Measurements from ENCODE around the gene BCAS3. TPM values are rescaled to one million over a fixed set of nuclear protein-coding genes. Genes with fewer than 3 reads are reported as not detected.
"Not testable (repeated sequence)": the region's sequence is repeated elsewhere in the genome, so short reads cannot be mapped to it uniquely, and the experiment has no call there.

Gene BCAS3
- polyA plus RNA-seq, 4 donors, result 17.7 to 31.6 (median 28.4) TPM

DNA sequence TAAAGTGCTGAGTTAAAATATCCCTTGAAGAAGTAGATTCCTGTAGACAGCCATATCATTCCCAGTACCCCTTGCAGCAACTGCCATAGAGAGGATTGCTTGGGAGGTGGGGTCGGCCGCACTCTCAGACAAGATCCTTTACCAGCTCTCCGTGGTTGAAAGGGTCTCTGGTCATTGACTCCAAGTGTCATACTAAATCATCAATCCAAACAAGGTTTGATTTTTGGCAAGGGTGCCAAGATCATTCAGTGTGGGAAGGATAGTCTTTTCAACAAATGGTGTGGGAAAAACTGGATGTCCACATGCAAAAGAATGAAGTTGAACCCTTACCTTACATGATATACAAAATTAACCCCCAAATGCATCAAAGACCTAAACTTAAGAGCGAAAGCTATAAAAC lies 743.8 kb downstream of the BCAS3 start:
- DNase-seq (ENCODE audit: low read depth in 4 of 4, low spot score in 3 of 4), result no peak

DNA sequence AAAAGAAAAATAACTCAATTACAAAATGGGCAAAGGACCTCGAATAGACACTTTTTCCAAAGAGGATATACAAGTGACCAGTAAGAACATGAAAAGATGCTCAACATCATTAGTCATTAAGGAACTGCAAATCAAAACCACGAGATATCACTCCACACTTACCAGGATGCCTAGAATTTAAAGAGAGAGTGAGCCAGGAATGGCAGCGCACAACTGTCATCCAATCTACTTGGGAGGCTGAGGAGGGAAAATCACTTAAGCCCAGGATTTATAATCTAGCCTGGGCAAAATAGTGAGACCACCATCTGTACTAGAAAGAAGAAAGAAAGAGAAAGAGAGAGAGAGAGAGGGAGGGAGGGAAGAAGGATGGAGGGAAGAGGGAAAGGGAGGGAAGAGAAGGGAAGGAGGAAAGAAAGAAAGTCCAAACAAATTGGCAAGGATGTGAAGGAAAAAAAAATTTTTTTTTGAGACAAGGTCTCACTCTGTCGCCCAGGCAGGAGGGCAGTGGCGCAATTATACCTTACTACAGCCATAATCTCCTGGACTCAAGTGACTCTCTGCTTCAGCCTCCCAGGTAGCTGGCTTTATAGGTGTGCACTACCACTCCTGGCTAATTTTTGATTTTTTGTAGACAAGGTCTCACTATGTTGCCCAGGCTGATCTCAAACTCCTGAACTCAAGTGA lies 744.6 kb downstream of the BCAS3 start:
- no peak for DNase-seq (ENCODE audit: low read depth in 4 of 4, low spot score in 3 of 4)

DNA sequence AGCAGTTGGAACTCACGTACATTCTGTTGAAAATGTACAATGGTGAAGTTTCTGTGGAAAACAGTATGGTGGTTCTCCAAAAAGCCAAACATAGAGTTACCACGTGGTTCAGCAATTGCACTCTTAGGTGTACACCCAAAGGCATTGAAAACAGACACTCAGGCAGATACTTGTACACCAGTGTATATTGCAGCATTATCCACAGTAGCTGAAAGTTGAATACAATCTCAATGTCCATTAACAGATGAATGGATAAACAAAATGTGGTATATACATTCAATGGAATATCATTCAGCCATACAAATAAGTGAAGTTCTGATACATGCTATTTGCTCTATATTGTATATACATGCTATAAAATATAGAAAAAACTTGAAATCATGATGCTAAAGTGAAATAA lies 745.2 kb downstream of the BCAS3 start:
- no peak for DNase-seq (ENCODE audit: low read depth in 4 of 4, low spot score in 3 of 4)

DNA sequence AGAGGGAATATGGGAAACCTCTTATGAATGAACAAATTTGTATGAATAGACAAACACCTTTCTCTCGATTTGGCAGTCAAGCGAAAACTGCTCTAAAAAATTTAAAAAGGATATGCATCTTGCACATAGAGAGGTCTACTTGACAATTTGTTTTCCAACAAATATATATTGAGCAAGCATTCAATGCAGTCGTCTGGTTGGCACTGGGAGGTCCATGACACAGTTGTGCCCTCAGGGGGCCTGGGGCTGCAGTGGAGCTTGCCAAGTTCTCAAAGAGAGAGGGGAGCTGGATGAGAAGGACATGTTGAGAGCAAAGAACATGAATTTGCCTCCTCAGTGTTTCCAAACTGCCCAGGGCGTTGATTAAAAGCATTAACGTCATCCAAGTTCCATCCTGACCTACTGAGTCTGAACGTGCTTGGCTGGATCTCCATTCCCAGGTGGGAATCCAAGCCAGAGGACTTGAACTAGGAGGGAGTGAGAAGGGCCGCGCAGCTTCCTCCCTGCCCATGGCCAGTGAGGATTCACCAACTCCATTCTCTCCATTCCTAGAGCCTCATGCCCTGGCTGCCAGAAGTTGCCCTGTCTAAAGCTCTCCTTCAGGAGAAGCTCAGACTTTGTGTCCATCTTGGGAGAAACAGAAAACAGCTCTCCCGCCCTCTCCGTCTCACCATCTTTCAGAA lies 746.5 kb downstream of the BCAS3 start:
- no peak for DNase-seq (ENCODE audit: low read depth in 4 of 4, low spot score in 3 of 4)

DNA sequence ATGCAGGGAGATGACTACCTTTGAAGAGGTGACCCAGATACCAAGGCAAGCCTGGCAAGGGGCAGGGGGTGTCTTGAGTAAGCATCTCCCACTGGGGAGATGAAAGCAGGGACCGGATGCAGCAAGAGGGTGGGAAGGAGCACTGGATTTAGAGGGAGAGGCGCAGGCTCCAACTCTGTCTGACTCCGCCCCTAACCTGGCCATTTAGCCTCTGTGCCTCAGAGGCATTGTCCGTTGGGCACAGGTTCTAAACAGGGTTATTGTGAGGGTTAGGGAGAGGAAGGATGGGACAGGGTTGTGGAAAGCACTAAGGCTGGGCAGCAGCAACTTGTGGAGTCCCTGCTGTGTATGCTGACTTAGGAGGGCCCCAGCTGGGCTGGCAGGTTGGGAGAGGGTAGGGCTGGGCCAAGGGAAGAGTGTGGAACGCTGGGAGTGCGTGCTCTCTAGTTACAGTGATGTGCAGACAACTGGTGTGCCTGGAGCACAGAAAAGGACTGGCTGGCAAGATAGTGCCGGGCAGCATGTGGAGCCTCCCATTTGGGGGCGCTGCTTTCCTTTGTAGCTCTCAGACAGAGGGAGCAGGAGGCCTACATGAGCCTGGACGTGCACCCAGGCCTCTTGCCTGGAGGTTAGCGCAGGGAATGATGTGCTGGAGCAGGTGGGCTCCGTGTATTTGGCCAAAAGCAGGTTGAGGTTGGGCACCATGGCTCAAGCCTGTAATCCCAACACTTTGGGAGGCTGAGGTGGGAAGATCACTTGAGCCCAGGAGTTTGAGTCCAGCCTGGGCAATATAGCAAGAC lies 748.2 kb downstream of the BCAS3 start:
- no peak for DNase-seq (ENCODE audit: low read depth in 4 of 4, low spot score in 3 of 4)

DNA sequence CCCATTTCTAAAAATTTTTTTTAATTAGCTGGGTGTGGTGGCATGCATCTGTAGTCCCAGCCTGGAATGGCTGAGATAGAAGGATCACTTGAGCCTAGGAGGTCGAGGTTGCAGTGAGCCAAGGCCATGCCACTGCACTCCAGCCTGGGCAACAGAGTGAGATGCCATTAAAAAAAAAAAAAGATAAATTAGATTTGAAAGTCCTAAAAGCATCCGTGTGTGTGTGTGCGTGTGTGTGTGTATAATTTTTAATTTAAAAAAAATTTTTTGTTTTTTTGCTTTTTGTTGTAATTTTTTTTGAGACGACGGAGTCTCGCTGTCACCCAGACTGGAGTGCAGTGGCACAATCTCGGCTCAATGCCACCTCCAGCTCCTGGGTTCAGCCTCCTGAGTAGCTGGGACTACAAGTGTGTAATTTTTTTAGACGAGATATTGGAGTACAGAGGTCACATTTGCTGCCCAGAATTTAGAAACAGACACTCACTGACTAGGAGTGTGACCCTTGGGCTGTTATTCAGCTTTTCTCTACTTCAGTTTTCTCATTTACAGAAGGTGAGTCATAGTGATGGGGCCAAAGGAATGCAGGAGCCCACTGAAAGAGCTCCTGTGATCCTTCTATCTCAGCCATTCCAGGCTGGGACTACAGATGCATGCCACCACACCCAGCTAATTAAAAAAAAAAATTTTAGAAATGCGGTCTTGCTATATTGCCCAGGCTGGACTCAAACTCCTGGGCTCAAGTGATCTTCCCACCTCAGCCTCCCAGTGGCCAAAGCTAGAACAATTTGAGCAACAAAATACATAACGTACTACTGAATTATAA lies 749.0 kb downstream of the BCAS3 start:
- DNase-seq (ENCODE audit: low read depth in 4 of 4, low spot score in 3 of 4), result no peak

DNA sequence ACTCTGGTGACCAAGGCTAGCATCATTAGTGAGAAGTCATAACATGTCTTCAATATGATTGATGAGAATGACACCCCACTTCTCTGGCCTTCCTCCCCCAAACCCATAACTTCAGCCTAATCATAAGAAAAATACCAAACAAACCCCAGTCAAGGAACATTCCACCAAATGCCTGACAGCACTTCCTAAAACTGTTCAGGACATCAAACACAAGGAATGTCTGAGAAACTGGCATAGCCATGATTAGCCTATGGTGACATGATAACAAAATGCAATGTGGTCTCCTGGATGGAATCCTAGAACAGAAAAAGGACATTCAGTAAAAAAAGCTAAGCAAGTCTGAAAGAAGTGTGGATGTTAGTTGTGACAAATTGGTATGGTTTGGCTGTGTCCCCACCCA lies 749.9 kb downstream of the BCAS3 start:
- DNase-seq (ENCODE audit: low read depth in 4 of 4, low spot score in 3 of 4), result no peak

DNA sequence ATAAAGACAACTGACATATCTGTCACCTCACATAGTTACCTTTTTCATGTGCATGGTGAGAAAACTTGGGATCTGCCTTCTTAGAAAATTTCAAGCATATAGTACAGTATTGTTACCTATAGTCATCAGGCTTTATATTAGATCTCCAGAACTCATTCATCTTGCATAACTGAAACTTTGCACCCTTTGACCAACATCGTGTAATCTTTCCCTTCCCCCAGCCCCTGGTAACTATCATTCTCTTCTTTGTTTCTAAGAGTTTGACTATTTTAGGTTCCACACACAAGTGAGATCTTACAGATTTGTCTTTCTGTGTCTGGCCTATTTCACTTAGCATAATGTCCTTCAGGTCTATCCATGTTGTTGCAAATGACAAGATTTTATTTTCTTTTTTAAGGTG lies 751.6 kb downstream of the BCAS3 start:
- DNase-seq (ENCODE audit: low read depth in 4 of 4, low spot score in 3 of 4), result no peak

DNA sequence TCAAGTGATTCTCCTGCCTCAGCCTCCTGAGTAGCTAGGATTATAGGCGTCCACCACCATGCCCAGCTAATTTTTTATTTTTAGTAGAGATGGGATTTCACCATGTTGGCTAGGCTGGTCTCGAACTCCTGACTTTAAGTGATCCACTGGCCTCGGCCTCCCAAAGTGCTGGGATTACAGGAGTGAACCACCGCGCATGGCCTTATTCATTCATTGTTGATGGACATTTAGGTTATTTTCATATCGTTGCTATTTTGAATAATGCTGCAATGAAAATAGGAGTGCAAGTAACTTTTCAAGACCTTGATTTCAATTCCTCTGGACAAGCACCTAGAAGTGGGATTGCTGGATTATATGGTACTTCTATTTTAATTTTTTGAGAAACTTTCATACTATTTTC lies 752.2 kb downstream of the BCAS3 start:
- DNase-seq (ENCODE audit: low read depth in 4 of 4, low spot score in 3 of 4), result not testable (repeated sequence)

DNA sequence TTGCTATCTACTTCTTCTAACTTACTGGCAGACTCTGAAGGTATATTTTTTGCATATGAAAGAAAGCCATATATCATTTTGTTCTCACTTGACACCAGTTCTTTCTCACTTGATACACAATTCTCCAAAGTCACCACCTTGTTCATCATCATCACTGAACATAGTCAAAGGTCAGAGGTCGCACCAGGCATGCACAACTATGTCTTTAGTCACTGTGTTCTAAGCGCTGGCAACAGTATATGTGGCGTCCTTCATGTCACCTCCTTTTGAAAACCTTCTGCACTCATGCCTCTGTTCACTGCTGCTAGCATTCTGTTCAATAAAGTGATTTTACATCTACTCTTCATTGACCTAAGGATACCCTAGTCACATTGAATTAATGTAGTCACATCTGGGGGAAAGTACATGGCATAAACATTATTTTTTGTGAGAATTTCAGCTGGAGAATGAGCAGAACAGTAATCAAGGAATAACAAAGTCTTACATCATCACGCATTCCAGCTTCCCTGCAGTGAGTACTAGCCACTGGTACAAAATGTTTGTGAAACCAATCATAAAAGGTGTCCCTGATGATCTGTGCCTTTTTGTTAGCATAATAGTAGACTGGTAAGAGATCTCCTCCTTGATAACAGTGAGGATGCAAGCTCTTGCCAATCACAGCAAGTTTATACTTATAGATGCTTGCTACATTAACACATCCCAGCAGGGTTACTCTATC lies 754.1 kb downstream of the BCAS3 start:
- no peak for DNase-seq (ENCODE audit: low read depth in 4 of 4, low spot score in 3 of 4)

DNA sequence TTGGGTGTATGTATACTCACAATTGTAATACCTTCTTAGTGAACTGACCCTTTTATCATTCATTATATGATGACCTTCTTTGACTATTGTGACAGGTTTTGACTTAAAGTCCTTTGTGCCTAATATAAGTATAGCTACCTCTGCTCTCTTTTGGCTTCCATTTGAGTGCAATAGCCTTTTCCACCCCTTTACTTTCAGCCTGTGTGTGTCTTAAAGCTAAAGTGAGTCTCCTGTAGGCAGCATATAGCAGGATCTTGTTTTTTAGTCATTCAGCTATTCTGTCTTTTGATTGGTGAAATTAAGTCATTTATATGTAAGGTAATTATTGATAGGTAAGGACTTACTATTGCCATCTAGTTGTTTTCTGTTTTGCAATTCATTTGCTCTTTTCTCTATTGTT lies 758.6 kb downstream of the BCAS3 start:
- no peak for DNase-seq (ENCODE audit: low read depth in 4 of 4, low spot score in 3 of 4)

DNA sequence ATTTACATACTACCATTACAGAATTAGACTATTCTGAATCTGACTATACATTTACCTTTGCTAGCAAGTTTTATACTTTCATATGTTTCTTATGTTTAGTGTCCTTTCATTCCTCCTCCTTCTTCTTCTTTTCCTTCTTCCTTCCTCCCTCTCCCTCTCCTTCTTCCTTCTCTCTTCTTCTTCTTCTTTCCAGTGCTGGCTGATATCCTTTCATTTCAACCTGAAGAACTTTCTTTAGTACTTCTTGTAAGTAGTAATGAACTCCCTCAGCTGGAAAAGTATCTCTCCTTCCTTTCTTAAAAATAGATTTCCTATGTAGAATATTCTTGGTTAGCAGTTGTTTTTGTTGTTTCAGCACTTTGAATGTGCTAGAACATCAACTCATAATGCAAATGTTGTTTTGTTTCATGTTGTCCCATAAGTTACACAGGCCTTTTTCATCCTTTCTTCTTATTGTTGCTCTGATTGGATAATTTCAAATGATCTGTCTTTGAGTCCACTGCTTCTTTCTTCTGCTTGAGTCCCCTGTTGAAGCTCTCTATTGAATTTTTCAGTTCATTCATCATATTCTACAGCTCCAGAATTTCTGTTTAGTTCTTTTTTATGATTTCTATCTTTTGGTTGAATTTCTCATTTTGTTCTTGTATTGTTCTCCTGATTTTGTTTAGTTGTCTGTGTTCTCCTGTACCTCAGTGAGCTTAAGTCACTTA lies 759.5 kb downstream of the BCAS3 start:
- no peak for DNase-seq (ENCODE audit: low read depth in 4 of 4, low spot score in 3 of 4)

DNA sequence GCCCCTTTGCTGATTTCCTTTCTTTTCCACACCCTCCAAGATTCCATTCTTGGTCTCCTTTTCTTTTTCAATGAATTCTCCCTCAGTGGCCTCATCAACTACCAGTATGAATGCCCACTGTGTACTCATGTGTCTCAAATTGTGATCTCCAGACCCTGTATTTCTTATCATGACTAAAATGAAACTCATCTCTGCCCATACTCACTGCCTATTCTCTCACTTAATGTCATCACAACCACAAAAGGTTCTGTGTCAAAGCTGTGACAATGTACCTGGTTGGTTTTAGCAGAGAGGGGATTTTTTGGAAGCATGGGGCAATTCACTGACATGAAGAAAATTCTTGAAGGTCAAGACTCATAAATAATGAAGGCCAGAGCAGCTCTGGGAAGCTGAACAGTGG lies 763.0 kb downstream of the BCAS3 start:
- DNase-seq (ENCODE audit: low read depth in 4 of 4, low spot score in 3 of 4), result no peak

DNA sequence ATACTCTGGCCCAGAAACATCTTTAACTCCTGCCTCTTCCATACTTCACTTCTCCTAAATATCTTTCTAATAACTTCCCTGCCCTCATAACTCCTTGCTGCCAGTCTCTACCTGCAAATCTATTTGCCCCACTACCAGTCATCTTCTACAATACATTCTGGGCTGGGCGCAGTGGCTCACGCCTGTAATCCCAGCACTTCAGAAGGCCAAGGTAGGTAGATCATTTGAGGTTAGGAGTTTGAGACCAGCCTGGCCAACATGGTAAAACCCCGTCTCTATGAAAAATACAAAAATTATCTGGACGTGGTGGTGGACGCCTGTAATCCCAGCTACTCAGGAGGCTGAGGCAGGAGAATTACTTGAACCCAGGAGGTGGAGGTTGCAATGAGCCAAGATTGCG lies 763.9 kb downstream of the BCAS3 start:
- DNase-seq (ENCODE audit: low read depth in 4 of 4, low spot score in 3 of 4), result not testable (repeated sequence)

DNA sequence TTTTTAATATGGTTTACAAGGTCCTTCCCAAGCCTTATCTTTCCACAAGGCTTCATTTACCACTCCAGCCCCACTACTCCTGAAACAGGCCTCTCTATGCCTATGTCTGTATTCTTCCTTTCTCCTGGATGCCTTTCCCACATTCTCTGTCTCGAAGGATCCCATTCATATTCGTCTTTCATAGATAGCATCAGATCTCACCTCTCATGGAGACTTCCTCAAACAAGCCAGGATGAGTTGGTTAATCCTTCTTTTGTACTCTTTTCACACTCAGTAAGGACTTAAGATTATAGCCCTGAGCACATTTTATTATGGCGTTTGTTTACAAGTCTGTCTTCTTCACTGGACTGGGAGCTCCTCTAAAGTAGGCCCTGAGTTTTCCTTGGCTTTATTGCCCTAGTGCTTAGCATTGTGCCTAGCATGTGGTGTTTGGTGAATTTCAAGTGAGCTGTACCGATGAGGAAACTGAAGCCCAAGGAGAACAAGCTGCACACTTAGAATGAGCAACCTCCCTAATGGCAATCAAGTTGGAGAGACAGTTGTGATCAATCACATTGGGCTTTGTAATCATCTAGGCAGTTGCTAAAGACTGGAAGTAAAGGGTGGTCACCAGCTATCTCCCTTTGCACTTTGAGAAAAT lies 764.6 kb downstream of the BCAS3 start:
- DNase-seq (ENCODE audit: low read depth in 4 of 4, low spot score in 3 of 4), result no peak

Data from left renal pelvis (tissue), 4 donors.